K562 (cell line): Measurements from ENCODE around the gene SHTN1. TPM values are rescaled to one million over a fixed set of nuclear protein-coding genes. Genes with fewer than 3 reads are reported as not detected.

Source experiments
- ATAC-seq: fragments of 200-7000 bp; cut with Tn5 transposase; 3 replicates; pipeline ENCODE4 v1.9.1; 2020; ENCODE audit warnings: moderate library complexity
- BruUV-seq: library from RNA; stranded (reverse); fragments of 400-500 nt; replicated peaks from 2 replicates; lab custom pipeline; 2021; lab: Mats Ljungman, UMichigan
- CTCF ChIA-PET: fragments of 300-600 bp; formaldehyde crosslinking; extraction: SDS; loops from one replicate; lab custom pipeline; 2021; ENCODE audit warnings: low intra/inter-chr PET ratio; lab: Yijun Ruan, JAX
- POLR2A ChIA-PET: fragments of 300-600, 350-650 bp; sonication (Branson Sonifier 250); formaldehyde crosslinking; extraction: SDS; loops from one replicate; lab custom pipeline; 2021; ENCODE audit warnings: antibody characterized with exemption, inconsistent platforms; lab: Yijun Ruan, JAX
- DNase-seq, 4 experiments: peaks; one replicate each; pipeline versions ENCODE4 v3.0.0 to v3.0.0-alpha.2; 2011 to 2018; ENCODE audit warnings: low spot score in 3 of 4, mixed read lengths in 3 of 4; ENCODE audit errors: extremely low read depth in 1 of 4
- FAIRE-seq: peaks from 2 replicates; lab custom pipeline; 2011; peaks lifted over from hg19 to GRCh38; lab: Jason Lieb, UNC
- H2AFZ ChIP-seq: 2 replicates; pipeline ENCODE4 v1.6.0; 2011; ENCODE audit warnings: low read depth, low read length, control low read depth, inconsistent platforms
- H3K27ac ChIP-seq: fragments of 200-600 bp; 3 replicates; pipeline ENCODE4 v1.8.0; 2011; ENCODE audit warnings: low read depth, mild to moderate bottlenecking, control low read depth, inconsistent platforms, low read length, moderate library complexity, mixed read lengths; ENCODE audit errors: extremely low read depth
- H3K27me3 ChIP-seq, 2 experiments: fragments of 300-600 bp in 1 of 2; 2 replicates in 1 of 2; 3 replicates in 1 of 2; pipeline versions ENCODE4 v1.6.0 to v1.8.0; 2011; ENCODE audit warnings: inconsistent platforms in 2 of 2, low read length in 2 of 2, mild to moderate bottlenecking in 1 of 2, mixed read lengths in 1 of 2, moderate library complexity in 1 of 2; ENCODE audit not compliant: control insufficient read depth in 2 of 2, insufficient read depth in 2 of 2
- H3K36me3 ChIP-seq: fragments of 300-600 bp; 3 replicates; pipeline ENCODE4 v1.8.0; 2011; ENCODE audit warnings: mild to moderate bottlenecking, low read length, inconsistent platforms; ENCODE audit not compliant: control insufficient read depth, insufficient read depth
- H3K4me1 ChIP-seq, 2 experiments: fragments of 200-600 bp in 1 of 2; replicated peaks in 1 of 2; 2 replicates in 1 of 2; 3 replicates in 1 of 2; pipeline versions ENCODE4 v1.5.1 to v1.8.0; 2011; ENCODE audit warnings: inconsistent platforms in 2 of 2, low read length in 2 of 2, mild to moderate bottlenecking in 1 of 2, mixed read lengths in 1 of 2, moderate library complexity in 1 of 2; ENCODE audit not compliant: control insufficient read depth in 2 of 2, insufficient read depth in 2 of 2
- H3K4me2 ChIP-seq: 2 replicates; pipeline ENCODE4 v1.6.1; 2011; ENCODE audit warnings: low read length, control low read depth, inconsistent platforms, mixed read lengths; ENCODE audit not compliant: insufficient read depth
- H3K4me3 ChIP-seq: fragments of 200-600 bp; sonication (generic), shearing (Covaris generic); 2 replicates; pipeline ENCODE4 v1.5.1; 2016; ENCODE audit warnings: control low read depth, inconsistent platforms
- H3K79me2 ChIP-seq: fragments of 200-600 bp; 3 replicates; pipeline ENCODE4 v1.8.0; 2011; ENCODE audit warnings: low read length, inconsistent platforms; ENCODE audit not compliant: control insufficient read depth, insufficient read depth
- H3K9ac ChIP-seq, 2 experiments: 2 replicates each; pipeline versions ENCODE4 v1.6.0 to v1.6.1; 2011; ENCODE audit warnings: low read depth in 2 of 2, low read length in 2 of 2, control low read depth in 1 of 2, inconsistent platforms in 1 of 2, mild to moderate bottlenecking in 1 of 2, mixed read lengths in 1 of 2; ENCODE audit not compliant: insufficient read depth in 1 of 2
- H3K9me1 ChIP-seq: one replicate; pipeline ENCODE4 v1.6.0; 2011; ENCODE audit warnings: inconsistent platforms, mild to moderate bottlenecking, low read length, moderate library complexity; ENCODE audit not compliant: control insufficient read depth, insufficient read depth
- H3K9me3 ChIP-seq: replicated peaks from 2 replicates; pipeline ENCODE4 v1.5.1; 2011; ENCODE audit warnings: low read depth, low read length, inconsistent platforms; ENCODE audit not compliant: control insufficient read depth, insufficient read depth
- H4K20me1 ChIP-seq: replicated peaks from 2 replicates; pipeline ENCODE4 v1.6.1; 2011; ENCODE audit warnings: low read length, inconsistent platforms, mixed read lengths; ENCODE audit not compliant: control insufficient read depth, insufficient read depth
- CXXC5 ChIP-seq: fragments of 250-450 bp; sonication (Bioruptor Pico); IDR thresholded peaks from 2 replicates; pipeline ENCODE4 v1.8.0; 2022; ENCODE audit warnings: inconsistent platforms, mild to moderate bottlenecking, moderate library complexity
- ESRRB ChIP-seq: fragments of 250-450 bp; sonication (Bioruptor Pico); IDR thresholded peaks from 2 replicates; pipeline ENCODE4 v1.5.0; 2020; ENCODE audit warnings: mild to moderate bottlenecking, moderate library complexity, borderline replicate concordance
- L3MBTL2 ChIP-seq: fragments of 450-650 bp; IDR thresholded peaks from 2 replicates; pipeline ENCODE4 v1.6.1; 2016; ENCODE audit warnings: mild to moderate bottlenecking, moderate library complexity
- OTX1 ChIP-seq: fragments of 450-650 bp; formaldehyde crosslinking; IDR thresholded peaks from 2 replicates; pipeline ENCODE4 v1.4.0; 2022; ENCODE audit warnings: mild to moderate bottlenecking
- ZNF830 ChIP-seq: fragments of 250-450 bp; sonication (Bioruptor Pico); IDR thresholded peaks from 2 replicates; pipeline ENCODE4 v1.5.0; 2021; ENCODE audit warnings: mild to moderate bottlenecking
- WGBS: fragments of 100-300 bp; shearing (Covaris generic); methylation state at CpG from one replicate; pipeline ENCODE4 v1.1.6; 2016; ENCODE audit warnings: low coverage, mixed read lengths; ENCODE audit not compliant: insufficient coverage; ENCODE audit errors: missing lambda C conversion rate; 5-methylcytosine and 5-hydroxymethylcytosine counted together
- in situ Hi-C: fragments of 300-500 bp; cut with MboI; formaldehyde crosslinking; loops from 4 replicates; pipeline ENCODE4 v1.15.0; 2018; ENCODE audit warnings: inconsistent platforms, mixed read lengths
- intact Hi-C: fragments of 100-400 bp; cut with micrococcal nuclease; formaldehyde crosslinking; loops from 2 replicates; pipeline ENCODE4 v1.14.2; 2022
- polyA plus RNA-seq, 8 experiments: library from polyadenylated mRNA; depleted of rRNA in 4 of 8; stranded (reverse) in 5 of 8; unstranded in 3 of 8; fragments of >200 nt; fragmentation: Nextera tagmentation in 2 of 8; fragmentation: Illumina TruSeq in 1 of 8; extraction: Ambion mirVana in 2 of 8; extraction: Trizol in 1 of 8; gene quantifications; 2 replicates each; pipeline versions ENCODE4 v1.2.1 to v1.2.3, GENCODE V29; 2011 to 2014; ENCODE audit warnings: inconsistent platforms in 1 of 8, missing spikeins in 1 of 8
- total RNA-seq, 7 experiments: library from RNA; depleted of rRNA in 6 of 7; stranded (reverse); fragments of >200 nt in 6 of 7; fragmentation: Illumina TruSeq in 2 of 7; extraction: Trizol in 2 of 7; gene quantifications; 2 replicates each; pipeline versions ENCODE4 v1.2.1 to v1.2.3, GENCODE V29; 2011 to 2021; ENCODE audit warnings: low replicate concordance in 1 of 7
- TF ChIP-seq, protein P1 (sequence below): fragments of 450-650 bp; formaldehyde crosslinking; IDR thresholded peaks from 2 replicates; pipeline ENCODE4 v1.4.0; 2020; ENCODE audit warnings: mild to moderate bottlenecking, mixed read lengths

The SHTN1 gene
- total and polyA plus RNA-seq, 9 of the 15 experiments (the other 6 are each of a cell fraction or from before 2014, with no cell fraction given) = 5.4 to 21.3 (median 13.3) TPM

DNA sequence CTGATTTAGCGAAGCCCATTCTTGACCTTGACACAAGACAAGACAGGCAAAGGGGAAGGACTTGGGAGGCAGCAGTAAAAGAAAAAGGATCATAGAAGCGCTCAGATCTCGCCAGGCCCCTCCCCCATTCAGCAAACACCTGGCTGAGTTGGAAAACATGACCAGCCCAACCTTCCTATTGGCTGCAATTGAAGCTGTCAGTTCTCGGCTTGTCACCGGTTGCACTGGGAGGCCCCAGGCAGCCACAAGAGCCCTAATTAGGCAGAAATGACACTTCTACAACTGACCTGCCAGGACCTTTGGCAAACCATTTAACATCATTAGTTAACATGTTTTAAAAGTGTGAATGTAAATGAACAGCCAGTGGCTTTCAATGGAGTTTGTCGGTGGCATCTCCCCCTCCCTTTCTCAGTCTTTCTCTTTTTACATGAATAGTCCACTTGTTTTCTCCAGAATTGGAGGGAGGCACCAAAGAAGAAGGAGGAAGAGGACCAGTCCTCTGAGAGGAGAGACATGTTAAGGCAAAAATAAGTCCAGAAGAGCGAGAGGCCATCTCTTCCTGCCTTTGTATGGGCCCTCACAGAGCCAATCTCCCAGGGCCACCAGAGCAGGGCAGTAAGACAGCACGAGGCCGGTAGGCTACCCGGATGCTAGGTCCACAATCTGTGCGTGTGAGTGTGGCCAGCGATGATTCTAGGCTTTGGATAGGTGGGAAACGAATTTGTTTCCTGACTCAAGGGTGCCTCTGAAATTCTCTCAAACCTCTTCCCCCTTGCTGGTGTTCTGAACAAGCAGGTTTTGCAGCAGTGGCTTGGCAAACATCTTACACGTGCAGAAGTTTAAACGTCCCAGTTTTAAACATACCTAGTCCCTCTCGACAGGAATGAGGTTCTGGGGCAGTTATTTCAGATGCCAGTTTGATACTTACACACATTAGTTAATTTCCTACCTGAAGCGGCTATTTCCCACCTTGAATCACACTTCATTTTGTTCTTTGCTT lies 170.7 kb downstream of the SHTN1 start:
- H3K9ac ChIP-seq = no peak overlapping the region
- H3K27me3 ChIP-seq = peaks cover 9 to 48% of the 10 kb centered on the region in 2 experiments; a peak in 4 of 5 replicates
- H3K27ac ChIP-seq = no peak overlapping the region
- H3K9me1 ChIP-seq = no peaks in the 10 kb centered on the region
- 0% methylated on average over 14 of the region's 17 CpGs for WGBS
- H3K9me3 ChIP-seq = no peaks in the 10 kb centered on the region
- no peaks in the 10 kb centered on the region; the same call in 1 of the 2 replicates for H4K20me1 ChIP-seq
- no peak overlapping the region for H3K4me3 ChIP-seq
- H3K4me2 ChIP-seq = no peak overlapping the region
- intact Hi-C loops (no loop called here), in situ Hi-C loops (no loop called here)
- H3K4me1 ChIP-seq = no peaks in the 10 kb centered on the region
- no peaks in the 10 kb centered on the region for H3K36me3 ChIP-seq
- DNase-seq (no peak), FAIRE-seq (no peak), ATAC-seq (no peak)
- POLR2A ChIA-PET = interaction anchor here (0.6 to 0.7 kb wide), 2 partner anchors 26 to 632 kb away, joined by 3 read pairs; no protein-coding TSS in a partner anchor
- BruUV-seq = no TSS peak
- TF ChIP-seq, protein P1, sequence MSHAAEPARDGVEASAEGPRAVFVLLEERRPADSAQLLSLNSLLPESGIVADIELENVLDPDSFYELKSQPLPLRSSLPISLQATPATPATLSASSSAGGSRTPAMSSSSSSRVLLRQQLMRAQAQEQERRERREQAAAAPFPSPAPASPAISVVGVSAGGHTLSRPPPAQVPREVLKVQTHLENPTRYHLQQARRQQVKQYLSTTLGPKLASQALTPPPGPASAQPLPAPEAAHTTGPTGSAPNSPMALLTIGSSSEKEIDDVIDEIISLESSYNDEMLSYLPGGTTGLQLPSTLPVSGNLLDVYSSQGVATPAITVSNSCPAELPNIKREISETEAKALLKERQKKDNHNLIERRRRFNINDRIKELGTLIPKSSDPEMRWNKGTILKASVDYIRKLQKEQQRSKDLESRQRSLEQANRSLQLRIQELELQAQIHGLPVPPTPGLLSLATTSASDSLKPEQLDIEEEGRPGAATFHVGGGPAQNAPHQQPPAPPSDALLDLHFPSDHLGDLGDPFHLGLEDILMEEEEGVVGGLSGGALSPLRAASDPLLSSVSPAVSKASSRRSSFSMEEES (CRISPR knock-in tag) = no peak
- TF ChIP-seq OTX1 = no peak
- TF ChIP-seq L3MBTL2 = no peak
- no peak for TF ChIP-seq ESRRB (CRISPR knock-in tag)
- TF ChIP-seq CXXC5 (CRISPR knock-in tag) = no peak
- no peak for TF ChIP-seq ZNF830 (CRISPR knock-in tag)
- no peak overlapping the region for H2AFZ ChIP-seq
- H3K79me2 ChIP-seq = no peaks in the 10 kb centered on the region
- CTCF ChIA-PET = no interaction called here
